OCI-LY1 (cell line): ENCODE results near the gene PALD1.

ENCODE experiments used
- CTCF ChIP-seq: fragments of 200-600 bp; sonication (generic), shearing (Covaris generic); IDR thresholded peaks from 2 replicates; pipeline ENCODE4 v1.5.1; 2017; ENCODE audit warnings: mild to moderate bottlenecking, antibody characterized with exemption, low read length, moderate library complexity, mixed read lengths
- EZH2 ChIP-seq: fragments of 200-600 bp; sonication (generic), shearing (Covaris generic); IDR thresholded peaks from 2 replicates; pipeline ENCODE4 v1.8.0; 2017; ENCODE audit warnings: borderline replicate concordance, mixed run types, mild to moderate bottlenecking, antibody characterized with exemption, low read length, moderate library complexity, mixed read lengths

- TF ChIP-seq CTCF (no peak), EZH2 (no peak)
Measured at GRCh38 chr10:70615211-70615610, 136.6 kb downstream of the PALD1 start.
